ENCODE results near the gene SLC6A17.

GRCh38 chr1:110221119-110221518, 70.8 kb downstream of the SLC6A17 start:
- TF ChIP-seq GATA2 (IDR thresholded peaks at IDR 0.05; ENCODE audit: low read depth, low read length) (no peak), GATA3 (IDR thresholded peaks at IDR 0.05; ENCODE audit: low read depth, low read length) (no peak)
